IPS-20b (cell line): Measurements from ENCODE around the gene PHTF1.
"Not testable (repeated sequence)": the region's sequence is repeated elsewhere in the genome, so short reads cannot be mapped to it uniquely, and the experiment has no call there.

Source experiments
- H3K27ac ChIP-seq: one replicate; pipeline ENCODE4 v1.5.1; 2013; ENCODE audit warnings: low read length
- H3K27me3 ChIP-seq: 2 replicates; pipeline ENCODE4 v1.6.1; 2013; ENCODE audit warnings: mild to moderate bottlenecking, low read length, inconsistent platforms; ENCODE audit not compliant: insufficient read depth
- H3K36me3 ChIP-seq: 2 replicates; pipeline ENCODE4 v1.6.1; 2013; ENCODE audit warnings: low read depth, mild to moderate bottlenecking, inconsistent platforms, low read length, moderate library complexity; ENCODE audit not compliant: insufficient read depth
- H3K4me1 ChIP-seq: 2 replicates; pipeline ENCODE4 v1.6.1; 2013; ENCODE audit warnings: mild to moderate bottlenecking, control low read depth, inconsistent platforms, low read length, moderate library complexity; ENCODE audit not compliant: insufficient read depth
- H3K4me3 ChIP-seq: 2 replicates; pipeline ENCODE4 v1.5.1; 2013; ENCODE audit warnings: mild to moderate bottlenecking, low read length, inconsistent platforms
- H3K9ac ChIP-seq: 2 replicates; pipeline ENCODE4 v1.6.1; 2013; ENCODE audit warnings: low read depth, mild to moderate bottlenecking, inconsistent platforms, low read length, moderate library complexity
- H3K9me3 ChIP-seq: 2 replicates; pipeline ENCODE4 v1.6.1; 2013; ENCODE audit warnings: mild to moderate bottlenecking, low read depth, low read length, inconsistent platforms; ENCODE audit not compliant: insufficient read depth

The PHTF1 gene

GRCh38 chr1:113751114-113751513, 8.2 kb downstream of the PHTF1 start:
- H3K9me3 ChIP-seq = peaks cover 2% of the 10 kb centered on the region; the same call in 1 of the 2 replicates
- H3K36me3 ChIP-seq = peaks cover 60% of the 10 kb centered on the region
- no peak overlapping the region for H3K4me3 ChIP-seq
- no peak overlapping the region for H3K27ac ChIP-seq
- H3K4me1 ChIP-seq = no peaks in the 10 kb centered on the region
- no peaks in the 10 kb centered on the region for H3K27me3 ChIP-seq
- no peak overlapping the region for H3K9ac ChIP-seq

- H3K27ac ChIP-seq = no peak overlapping the region
- H3K4me3 ChIP-seq = no peak overlapping the region
- H3K36me3 ChIP-seq = peaks cover 57% of the 10 kb centered on the region
- H3K4me1 ChIP-seq = no peaks in the 10 kb centered on the region
- peaks cover 5% of the 10 kb centered on the region; the same call in 1 of the 2 replicates for H3K9me3 ChIP-seq
- no peak overlapping the region for H3K9ac ChIP-seq
- H3K27me3 ChIP-seq = no peaks in the 10 kb centered on the region
Observed at GRCh38 chr1:113749402-113749801, 9.9 kb downstream of the PHTF1 start.

GRCh38 chr1:113747376-113747775, 11.9 kb downstream of the PHTF1 start:
- Histone ChIP-seq H3K9me3 (peaks cover 5% of the 10 kb centered on the region; the same call in 1 of the 2 replicates), H3K27ac (no peak overlapping the region)

GRCh38 chr1:113745425-113745824, 13.9 kb downstream of the PHTF1 start:
- H3K36me3 ChIP-seq = peaks cover 52% of the 10 kb centered on the region
- H3K9me3 ChIP-seq = peaks cover 5% of the 10 kb centered on the region; the same call in 1 of the 2 replicates
- H3K4me3 ChIP-seq = no peak overlapping the region

More at GRCh38 chr1:113747376-113747775, 11.9 kb downstream of the PHTF1 start:
- no peak overlapping the region for H3K4me3 ChIP-seq
- peaks cover 56% of the 10 kb centered on the region for H3K36me3 ChIP-seq
- no peaks in the 10 kb centered on the region for H3K4me1 ChIP-seq
- no peak overlapping the region for H3K9ac ChIP-seq
- H3K27me3 ChIP-seq = no peaks in the 10 kb centered on the region

GRCh38 chr1:113744114-113744513, 15.2 kb downstream of the PHTF1 start:
- Histone ChIP-seq H3K9me3 (peaks cover 5% of the 10 kb centered on the region; the same call in 1 of the 2 replicates), H3K4me3 (no peak overlapping the region), H3K36me3 (peaks cover 57% of the 10 kb centered on the region), H3K9ac (no peak overlapping the region), H3K27me3 (no peaks in the 10 kb centered on the region), H3K27ac (no peak overlapping the region), H3K4me1 (no peaks in the 10 kb centered on the region)

More at GRCh38 chr1:113745425-113745824, 13.9 kb downstream of the PHTF1 start:
- no peaks in the 10 kb centered on the region for H3K4me1 ChIP-seq
- no peak overlapping the region for H3K27ac ChIP-seq
- no peaks in the 10 kb centered on the region for H3K27me3 ChIP-seq
- H3K9ac ChIP-seq = no peak overlapping the region

- Histone ChIP-seq H3K9me3 (peaks cover 5% of the 10 kb centered on the region; the same call in 1 of the 2 replicates), H3K27me3 (no peaks in the 10 kb centered on the region), H3K36me3 (peaks cover 60% of the 10 kb centered on the region), H3K4me3 (no peak overlapping the region), H3K27ac (no peak overlapping the region), H3K9ac (no peak overlapping the region), H3K4me1 (no peaks in the 10 kb centered on the region)
Observed at GRCh38 chr1:113742515-113742914, 16.8 kb downstream of the PHTF1 start.

GRCh38 chr1:113734357-113735055, 24.8 kb downstream of the PHTF1 start:
- no peaks in the 10 kb centered on the region for H3K27me3 ChIP-seq
- H3K9ac ChIP-seq = no peak overlapping the region
- H3K9me3 ChIP-seq = no peaks in the 10 kb centered on the region
- no peak overlapping the region for H3K4me3 ChIP-seq
- H3K36me3 ChIP-seq = peaks cover 56% of the 10 kb centered on the region
- no peaks in the 10 kb centered on the region for H3K4me1 ChIP-seq
- H3K27ac ChIP-seq = no peak overlapping the region

GRCh38 chr1:113732802-113733201, 26.5 kb downstream of the PHTF1 start:
- Histone ChIP-seq H3K4me1 (no peaks in the 10 kb centered on the region), H3K27ac (no peak overlapping the region), H3K4me3 (no peak overlapping the region), H3K9ac (no peak overlapping the region), H3K27me3 (no peaks in the 10 kb centered on the region), H3K36me3 (peaks cover 50% of the 10 kb centered on the region), H3K9me3 (no peaks in the 10 kb centered on the region)

GRCh38 chr1:113721010-113721409, 38.3 kb downstream of the PHTF1 start:
- Histone ChIP-seq H3K27me3 (no peaks in the 10 kb centered on the region), H3K4me3 (no peak overlapping the region), H3K9me3 (peaks cover 43% of the 10 kb centered on the region), H3K4me1 (no peaks in the 10 kb centered on the region), H3K27ac (no peak overlapping the region), H3K36me3 (peaks cover 77% of the 10 kb centered on the region), H3K9ac (no peak overlapping the region)

GRCh38 chr1:113718621-113719020, 40.7 kb downstream of the PHTF1 start:
- H3K27ac ChIP-seq, H3K27me3 ChIP-seq, H3K4me1 ChIP-seq, H3K9ac ChIP-seq, H3K4me3 ChIP-seq: not testable (repeated sequence)
- H3K9me3 ChIP-seq = peaks cover 43% of the 10 kb centered on the region
- H3K36me3 ChIP-seq = peaks cover 71% of the 10 kb centered on the region

GRCh38 chr1:113717506-113717905, 41.8 kb downstream of the PHTF1 start:
- not testable (repeated sequence) for H3K4me3 ChIP-seq, H3K4me1 ChIP-seq, H3K27ac ChIP-seq, H3K9ac ChIP-seq, H3K27me3 ChIP-seq
- Histone ChIP-seq H3K9me3 (peaks cover 43% of the 10 kb centered on the region), H3K36me3 (peaks cover 69% of the 10 kb centered on the region)

- H3K27me3 ChIP-seq = no peaks in the 10 kb centered on the region
- no peak overlapping the region for H3K9ac ChIP-seq
- H3K4me3 ChIP-seq = no peak overlapping the region
- peaks cover 72% of the 10 kb centered on the region for H3K36me3 ChIP-seq
- H3K9me3 ChIP-seq = peaks cover 25% of the 10 kb centered on the region
- H3K4me1 ChIP-seq = no peaks in the 10 kb centered on the region
- H3K27ac ChIP-seq = no peak overlapping the region
Observed at GRCh38 chr1:113714606-113715269, 44.5 kb downstream of the PHTF1 start.
